HCT116 (cell line): ENCODE results near the gene CGRRF1. TPM values are rescaled to one million over a fixed set of nuclear protein-coding genes. Genes with fewer than 3 reads are reported as not detected.

Experiments used
- total RNA-seq: library from RNA; stranded (reverse); gene quantifications from one replicate; pipeline ENCODE4 v1.2.1, GENCODE V29; 2021; ENCODE audit not compliant: unreplicated experiment

Gene CGRRF1
- total RNA-seq, 1 experiment from 2014 or later = 15.9 TPM

Other genes starting within 250 kb of the CGRRF1 start
- 62.5 TPM for gene CDKN3, start 112.9 kb upstream of the CGRRF1 start, total RNA-seq
- gene CNIH1, start 68.5 kb upstream of the CGRRF1 start, total RNA-seq = 149 TPM
- 53.8 TPM for gene GMFB, start 20.9 kb upstream of the CGRRF1 start, total RNA-seq
- 9.0 TPM for gene SAMD4A, start 57.2 kb downstream of the CGRRF1 start, total RNA-seq